C4-2B (cell line): Measurements from ENCODE around the gene RNF152.

ENCODE experiments used
- H3K27ac ChIP-seq: fragments of 450-650 bp; 2 replicates; pipeline ENCODE4 v1.5.1; 2017
- ZFX ChIP-seq: fragments of 450-650 bp; IDR thresholded peaks from 2 replicates; pipeline ENCODE4 v1.6.1; 2017
- TF ChIP-seq, protein P1 (sequence below): fragments of 450-650 bp; conservative IDR thresholded peaks from 2 replicates; pipeline ENCODE4 v1.5.1; 2017; ENCODE audit warnings: mild to moderate bottlenecking

Gene RNF152

DNA sequence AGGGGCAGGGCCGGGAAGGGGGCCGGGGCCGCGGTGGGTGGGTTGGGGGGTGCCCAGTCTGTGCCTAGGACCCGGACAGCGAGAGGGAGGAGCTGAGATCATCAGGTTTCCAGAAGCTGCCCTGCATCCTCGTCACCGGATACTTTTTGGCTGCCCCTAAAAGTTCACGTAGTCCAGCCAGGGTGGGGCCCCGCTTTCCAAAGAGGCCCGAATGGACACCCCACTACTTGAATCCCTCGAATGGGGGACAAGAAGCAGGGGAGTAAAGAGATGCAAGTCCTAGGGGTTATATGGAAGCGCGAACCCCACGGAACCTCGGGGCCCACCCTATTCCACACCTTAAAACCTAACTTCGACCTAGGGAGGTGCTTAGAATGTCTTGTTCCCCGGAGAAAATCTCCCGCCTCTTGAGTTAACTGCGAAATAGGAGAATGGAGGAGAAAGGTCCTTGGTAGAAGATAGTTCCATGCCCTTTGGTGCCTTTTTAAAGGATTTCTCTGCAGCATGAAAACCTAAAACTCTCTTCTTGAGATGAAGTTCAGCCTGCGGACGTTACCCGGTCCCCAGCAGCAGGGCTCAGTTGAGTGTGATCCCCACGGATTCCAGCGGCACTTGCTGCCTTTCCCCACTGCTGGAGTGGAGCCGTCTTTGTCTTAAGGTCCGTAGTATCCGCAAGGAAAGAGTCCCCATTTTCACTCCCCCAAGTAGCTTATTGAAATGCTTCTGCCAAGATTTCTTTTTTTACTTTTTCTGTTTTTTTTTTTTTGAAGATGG is 2.1 kb upstream of the RNF152 start:
- TF ChIP-seq, protein P1, sequence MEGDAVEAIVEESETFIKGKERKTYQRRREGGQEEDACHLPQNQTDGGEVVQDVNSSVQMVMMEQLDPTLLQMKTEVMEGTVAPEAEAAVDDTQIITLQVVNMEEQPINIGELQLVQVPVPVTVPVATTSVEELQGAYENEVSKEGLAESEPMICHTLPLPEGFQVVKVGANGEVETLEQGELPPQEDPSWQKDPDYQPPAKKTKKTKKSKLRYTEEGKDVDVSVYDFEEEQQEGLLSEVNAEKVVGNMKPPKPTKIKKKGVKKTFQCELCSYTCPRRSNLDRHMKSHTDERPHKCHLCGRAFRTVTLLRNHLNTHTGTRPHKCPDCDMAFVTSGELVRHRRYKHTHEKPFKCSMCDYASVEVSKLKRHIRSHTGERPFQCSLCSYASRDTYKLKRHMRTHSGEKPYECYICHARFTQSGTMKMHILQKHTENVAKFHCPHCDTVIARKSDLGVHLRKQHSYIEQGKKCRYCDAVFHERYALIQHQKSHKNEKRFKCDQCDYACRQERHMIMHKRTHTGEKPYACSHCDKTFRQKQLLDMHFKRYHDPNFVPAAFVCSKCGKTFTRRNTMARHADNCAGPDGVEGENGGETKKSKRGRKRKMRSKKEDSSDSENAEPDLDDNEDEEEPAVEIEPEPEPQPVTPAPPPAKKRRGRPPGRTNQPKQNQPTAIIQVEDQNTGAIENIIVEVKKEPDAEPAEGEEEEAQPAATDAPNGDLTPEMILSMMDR = no peak
- no peak for TF ChIP-seq ZFX
- no peak overlapping the region; the same call in 1 of the 2 replicates for H3K27ac ChIP-seq

DNA sequence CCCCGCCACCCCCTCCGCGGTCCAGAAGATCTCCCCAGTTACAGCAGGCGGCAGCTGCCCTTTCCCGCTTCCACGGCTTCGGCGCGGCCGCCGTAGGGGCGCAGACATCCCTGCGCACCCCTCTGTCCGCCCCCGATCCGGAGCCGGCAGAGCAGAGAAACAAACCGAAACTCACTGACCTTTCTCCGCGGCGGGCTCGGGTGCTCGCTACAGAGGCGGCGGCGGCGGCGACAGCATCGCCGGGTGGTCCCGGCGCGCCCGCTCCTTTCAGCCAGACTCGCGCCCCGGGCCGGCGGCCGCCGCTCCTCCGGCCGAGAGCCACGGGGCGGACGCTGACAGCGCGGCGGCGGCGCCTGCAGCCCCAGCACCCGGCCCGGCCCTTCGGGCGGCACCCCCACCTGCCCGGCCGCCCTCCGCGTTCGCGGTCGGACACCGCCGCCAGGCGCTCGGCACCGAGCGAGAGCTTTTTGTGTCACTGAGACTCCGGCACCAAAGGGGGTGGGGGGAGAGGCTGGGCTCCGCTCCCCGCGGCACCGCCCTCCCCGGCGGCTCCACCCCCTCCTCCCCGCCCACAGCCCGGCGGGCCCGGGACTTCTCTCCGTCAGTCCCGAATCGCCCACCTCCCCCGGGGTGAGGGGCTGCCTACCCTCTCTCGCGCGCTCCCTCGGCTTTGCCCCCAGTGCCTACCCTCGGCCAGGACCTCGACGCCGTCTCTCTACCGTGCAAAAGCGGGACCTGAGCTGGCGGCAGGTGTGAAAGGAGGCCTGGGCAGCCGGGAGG is 1.4 kb upstream of the RNF152 start:
- peak overlapping the region; percentile 54 for H3K27ac ChIP-seq
- TF ChIP-seq, protein P1 = peak; percentile 61
- no peak for TF ChIP-seq ZFX

DNA sequence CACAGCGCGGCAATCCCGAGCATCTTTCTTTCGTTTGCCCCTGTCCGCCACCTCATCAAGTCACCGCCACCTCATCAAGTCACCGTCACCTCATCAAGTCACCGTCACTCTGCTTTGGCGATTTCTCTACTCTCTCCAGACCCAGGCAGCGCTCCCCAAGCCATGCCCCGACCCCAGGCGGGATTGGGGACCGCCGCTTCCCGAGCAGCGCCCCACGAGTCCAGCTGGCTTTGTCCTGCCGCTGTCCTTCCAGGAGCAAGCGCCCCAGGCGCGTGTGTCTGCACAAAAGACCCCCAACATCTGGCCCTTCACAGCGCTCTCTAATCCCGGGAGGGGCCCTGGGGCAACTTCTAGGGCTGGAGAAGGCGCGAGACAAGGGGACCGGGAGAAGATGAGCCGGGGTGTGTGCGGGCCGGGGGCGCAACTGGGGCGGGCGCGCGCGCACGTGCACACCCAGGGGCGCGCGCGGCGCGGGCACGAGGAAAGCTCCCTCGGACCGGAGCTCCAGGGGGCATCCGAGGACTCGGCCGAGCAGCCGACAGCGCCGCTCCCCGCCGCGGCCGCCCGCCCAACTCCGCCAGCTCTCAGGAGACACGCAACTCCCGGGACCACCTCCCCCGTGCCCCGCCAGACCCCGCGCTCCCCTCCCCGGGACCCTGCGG is 633 bp upstream of the RNF152 start:
- TF ChIP-seq, protein P1 = no peak
- TF ChIP-seq ZFX = no peak
- peak overlapping the region; percentile 54 for H3K27ac ChIP-seq

DNA sequence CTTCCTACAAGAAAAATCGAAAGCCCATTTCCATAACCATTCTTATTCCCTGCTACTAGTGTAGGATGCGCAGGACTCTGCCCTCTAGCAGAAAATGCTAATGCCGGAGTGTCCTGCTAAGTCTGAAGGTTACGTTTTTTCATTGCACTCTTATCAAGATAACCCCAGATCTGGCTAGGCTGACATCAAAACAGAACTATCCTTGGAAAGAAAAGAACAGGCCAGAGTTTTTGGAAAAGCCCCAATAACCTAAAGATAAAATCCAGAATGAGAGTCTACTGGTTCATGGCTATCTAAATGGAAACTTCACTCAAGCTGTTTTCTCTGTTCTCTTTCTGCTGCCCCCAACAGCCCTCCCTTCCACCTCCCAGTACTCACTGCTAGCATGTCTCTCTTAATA is 913 bp downstream of the RNF152 start:
- TF ChIP-seq, protein P1 = no peak
- no peak for TF ChIP-seq ZFX
- no peak overlapping the region for H3K27ac ChIP-seq

DNA sequence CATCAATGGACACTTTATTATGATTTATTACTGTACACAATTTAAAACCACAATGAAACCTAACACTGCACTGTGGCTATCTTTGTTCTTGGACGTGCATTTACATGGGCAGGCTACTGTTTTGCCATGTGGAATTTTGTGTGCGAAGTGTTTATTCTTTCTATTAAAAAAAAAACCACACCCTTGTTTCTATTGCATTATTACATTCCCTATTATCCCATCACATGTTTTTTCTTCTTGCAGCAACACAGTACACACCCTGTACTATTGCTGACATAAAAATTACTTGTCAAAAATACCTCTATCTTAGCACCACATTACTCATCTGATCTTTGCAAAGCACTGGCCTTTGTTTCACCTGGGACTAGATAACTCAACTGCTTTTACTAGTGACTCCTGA is 1.5 kb downstream of the RNF152 start:
- H3K27ac ChIP-seq = no peak overlapping the region
- TF ChIP-seq ZFX = no peak
- TF ChIP-seq, protein P1 = no peak

DNA sequence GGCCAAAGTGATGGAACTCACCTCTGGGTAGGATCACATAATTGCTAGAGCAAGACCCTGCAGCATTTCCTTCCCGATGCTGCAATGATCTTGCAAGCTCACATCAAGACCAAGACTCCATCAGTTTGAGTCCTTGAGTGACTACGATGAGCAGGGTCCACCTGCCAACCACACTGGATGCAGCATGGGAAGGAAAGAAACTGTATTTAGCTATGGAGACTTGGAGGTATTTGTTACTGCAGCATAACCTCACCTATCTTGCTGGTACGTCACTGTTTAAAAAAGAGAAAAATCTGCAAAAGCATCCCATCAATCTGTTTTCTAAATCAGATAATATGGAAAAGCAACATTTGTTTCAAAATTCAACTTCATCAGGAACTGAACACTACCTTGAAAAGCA is 2.5 kb downstream of the RNF152 start:
- TF ChIP-seq, protein P1 = no peak
- no peak for TF ChIP-seq ZFX
- no peak overlapping the region for H3K27ac ChIP-seq

DNA sequence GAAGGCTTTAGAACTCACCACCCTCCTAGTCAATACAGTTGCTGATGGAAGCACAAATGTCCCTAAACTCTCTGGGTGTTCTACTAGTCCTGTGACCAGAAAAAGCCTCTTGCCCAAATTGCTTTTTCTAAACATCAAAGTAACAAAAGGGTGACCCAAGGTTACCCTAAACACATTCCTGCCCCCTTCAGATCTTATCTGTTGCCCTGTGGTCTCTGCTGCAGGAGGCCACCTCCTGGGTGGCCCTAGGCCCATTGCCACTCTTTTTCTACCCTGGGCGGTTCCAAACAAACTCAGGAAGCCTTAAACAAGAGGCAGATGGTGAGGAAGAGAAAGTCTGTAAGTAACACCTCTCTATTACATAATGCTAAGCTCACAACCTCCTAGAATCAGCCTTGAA is 3.3 kb downstream of the RNF152 start:
- H3K27ac ChIP-seq = no peak overlapping the region
- no peak for TF ChIP-seq ZFX
- TF ChIP-seq, protein P1 = no peak
